Heart left ventricle (tissue), 13 donors: Measurements from ENCODE around the gene YARS1.

ENCODE experiments used
- POLR2A ChIP-seq, 2 donors: fragments of 450-650 bp; IDR thresholded peaks; one replicate each; pipeline ENCODE4 v1.6.1; 2017; ENCODE audit warnings: antibody characterized with exemption in 2 of 2, mild to moderate bottlenecking in 2 of 2, moderate library complexity in 2 of 2
- TF ChIP-seq, protein P1 (sequence below), 12 donors: fragments of 200-600 bp; sonication (generic) in 4 of 12; IDR thresholded peaks; one replicate each; pipeline versions ENCODE4 v1.5.0 to v1.8.0; 2018 to 2022; ENCODE audit warnings: antibody characterized with exemption in 12 of 12, mild to moderate bottlenecking in 5 of 12
- donor health status: ischemic (EF 13 %, LVEDD 7.1; RV severe dilation, severe dysfunction).
- donor health status: DM: no; HTN: yes; CAD: no.
- donor health status: DM: no; HTN: no; CAD: no.
- donor health status: ischemic (EF 25% LVEDD 6.9; RV normal size, moderate dysfunction).
- donor health status: ischemic (EF 25% LVEDD 5.7; RV mildly dilated, moderate dysfunction).
- donor health status: ischemic (EF 35%, LVEDD 5.7; RV mildly dilated, moderate dysfunction).
- donor health status: nonischemic (EF 11% LVEDD 7.7; RV severe dilation, severe dysfunction).
- donor health status: DM: yes; HTN: yes; CAD: no.
- donor health status: PGD.
- donor health status: ischemic (EF 29% LVEDD 5.4; RV normal size, mild dysfunction).
- donor health status: nonischemic (EF 23%, LVEDD 6.1; RV moderate dilation, normal function).

DNA sequence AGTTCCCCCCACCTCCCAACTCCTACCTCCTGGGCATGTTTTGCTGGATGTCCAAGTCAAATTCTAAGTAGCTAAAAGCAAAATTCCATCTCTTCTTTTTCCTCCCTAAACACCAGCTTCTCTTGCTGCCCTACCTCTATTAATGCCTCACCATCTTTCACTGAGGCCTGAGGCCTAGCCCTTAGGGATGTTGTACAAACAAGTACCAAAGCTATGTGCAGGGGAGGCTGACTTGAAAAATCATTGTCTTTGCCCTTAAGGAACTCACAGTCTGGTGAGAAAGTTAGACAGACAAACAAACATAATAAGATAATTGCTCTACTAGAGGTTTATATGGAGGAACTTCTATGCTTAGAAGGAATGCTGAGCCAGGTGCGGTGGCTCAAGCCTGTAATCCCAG lies 89.3 kb downstream of the YARS1 start:
- TF ChIP-seq, protein P1, sequence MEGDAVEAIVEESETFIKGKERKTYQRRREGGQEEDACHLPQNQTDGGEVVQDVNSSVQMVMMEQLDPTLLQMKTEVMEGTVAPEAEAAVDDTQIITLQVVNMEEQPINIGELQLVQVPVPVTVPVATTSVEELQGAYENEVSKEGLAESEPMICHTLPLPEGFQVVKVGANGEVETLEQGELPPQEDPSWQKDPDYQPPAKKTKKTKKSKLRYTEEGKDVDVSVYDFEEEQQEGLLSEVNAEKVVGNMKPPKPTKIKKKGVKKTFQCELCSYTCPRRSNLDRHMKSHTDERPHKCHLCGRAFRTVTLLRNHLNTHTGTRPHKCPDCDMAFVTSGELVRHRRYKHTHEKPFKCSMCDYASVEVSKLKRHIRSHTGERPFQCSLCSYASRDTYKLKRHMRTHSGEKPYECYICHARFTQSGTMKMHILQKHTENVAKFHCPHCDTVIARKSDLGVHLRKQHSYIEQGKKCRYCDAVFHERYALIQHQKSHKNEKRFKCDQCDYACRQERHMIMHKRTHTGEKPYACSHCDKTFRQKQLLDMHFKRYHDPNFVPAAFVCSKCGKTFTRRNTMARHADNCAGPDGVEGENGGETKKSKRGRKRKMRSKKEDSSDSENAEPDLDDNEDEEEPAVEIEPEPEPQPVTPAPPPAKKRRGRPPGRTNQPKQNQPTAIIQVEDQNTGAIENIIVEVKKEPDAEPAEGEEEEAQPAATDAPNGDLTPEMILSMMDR (IDR thresholded peaks at IDR 0.05) = no peak
- TF ChIP-seq POLR2A (IDR thresholded peaks at IDR 0.05) = no peak
